ENCODE measurements around the gene PTPN1. TPM values are rescaled to one million over a fixed set of nuclear protein-coding genes. Genes with fewer than 3 reads are reported as not detected.
A peak's percentile ranks its signal among the peaks of the same experiment; 100 is the strongest.

PTPN1 gene
- total and polyA plus RNA-seq, 2 of the 13 experiments (the other 11 are each of a cell fraction or from before 2014, with no cell fraction given): 17.7 to 37.2 TPM

DNA sequence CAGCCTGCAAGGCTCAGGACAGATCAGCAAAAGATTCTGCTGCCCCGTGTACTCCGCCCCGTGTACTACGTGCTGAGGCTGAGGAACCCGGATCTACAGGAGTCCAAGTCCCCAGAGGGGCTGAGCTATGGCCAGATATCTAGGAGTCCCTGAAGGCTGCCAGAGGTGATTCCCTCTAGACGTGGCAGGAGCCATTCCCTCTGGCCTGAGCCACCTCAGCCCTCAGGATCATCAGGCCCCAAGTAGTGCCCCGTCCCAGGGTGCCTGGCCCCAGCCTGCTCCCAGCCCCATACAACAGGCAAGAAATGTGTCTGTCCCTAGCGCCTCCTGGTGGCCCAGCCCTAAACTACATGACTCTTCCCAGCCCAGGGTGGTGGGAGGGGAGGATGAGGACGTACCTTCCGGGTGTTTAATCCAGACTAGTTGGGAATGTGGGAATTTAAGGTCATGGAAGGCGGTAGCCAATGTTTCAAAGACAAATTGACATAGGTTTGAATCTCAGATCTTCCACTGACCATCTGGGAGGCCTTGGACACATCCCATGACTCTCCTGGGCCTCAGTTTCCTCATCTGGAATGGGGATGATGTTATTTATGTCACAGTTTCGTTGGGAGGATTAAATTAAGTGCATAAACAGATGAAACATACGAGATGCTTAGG is 49.4 kb upstream of the PTPN1 start (continued):
- peak; percentile 49; the same call in 1 of the 2 replicates for TF ChIP-seq SIX1 (CRISPR knock-in tag; IDR thresholded peaks at IDR 0.05; ENCODE audit: borderline replicate concordance)
- TF ChIP-seq GPBP1L1 (CRISPR knock-in tag; IDR thresholded peaks at IDR 0.05): no peak
- no peak; the same call in 1 of the 2 replicates for TF ChIP-seq MEF2D (CRISPR knock-in tag; IDR thresholded peaks at IDR 0.05)
- TF ChIP-seq TBX2 (CRISPR knock-in tag; IDR thresholded peaks at IDR 0.05; ENCODE audit: borderline replicate concordance): peak; percentile 94
- no peak for TF ChIP-seq HDAC6 (IDR thresholded peaks at IDR 0.05; ENCODE audit: low read depth, low read length)
- TF ChIP-seq DNMT3B (CRISPR knock-in tag; conservative IDR thresholded peaks at IDR 0.05): 0 out of 2 replicates have a peak, but pooled peaks have one; percentile 68
- TF ChIP-seq THAP11 (CRISPR knock-in tag; IDR thresholded peaks at IDR 0.05): peak; percentile 79
- TF ChIP-seq ZBTB1 (CRISPR knock-in tag; IDR thresholded peaks at IDR 0.05; ENCODE audit: borderline replicate concordance): no peak; the same call in 1 of the 2 replicates
- peak; percentile 59; the same call in 1 of the 2 replicates for TF ChIP-seq NKX3-1 (CRISPR knock-in tag; IDR thresholded peaks at IDR 0.05)
- TF ChIP-seq FOSL1 (CRISPR knock-in tag; IDR thresholded peaks at IDR 0.05; ENCODE audit: borderline replicate concordance): no peak
- no peak for TF ChIP-seq U2AF2 (IDR thresholded peaks at IDR 0.05; ENCODE audit: low read depth, low read length)
- TF ChIP-seq ZNF276 (CRISPR knock-in tag; IDR thresholded peaks at IDR 0.05; ENCODE audit: low read depth): peak; percentile 87
- no peak for TF ChIP-seq NFE2 (CRISPR knock-in tag; IDR thresholded peaks at IDR 0.05)
- TF ChIP-seq, protein P1, sequence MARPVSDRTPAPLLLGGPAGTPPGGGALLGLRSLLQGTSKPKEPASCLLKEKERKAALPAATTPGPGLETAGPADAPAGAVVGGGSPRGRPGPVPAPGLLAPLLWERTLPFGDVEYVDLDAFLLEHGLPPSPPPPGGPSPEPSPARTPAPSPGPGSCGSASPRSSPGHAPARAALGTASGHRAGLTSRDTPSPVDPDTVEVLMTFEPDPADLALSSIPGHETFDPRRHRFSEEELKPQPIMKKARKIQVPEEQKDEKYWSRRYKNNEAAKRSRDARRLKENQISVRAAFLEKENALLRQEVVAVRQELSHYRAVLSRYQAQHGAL (CRISPR knock-in tag; IDR thresholded peaks at IDR 0.05; ENCODE audit: not compliant biosample characterization): no peak
- 0 out of 2 replicates have a peak, but pooled peaks have one; percentile 4 for TF ChIP-seq CREB1 (IDR thresholded peaks at IDR 0.05)
- TF ChIP-seq CREB1 (CRISPR knock-in tag; IDR thresholded peaks at IDR 0.05): no peak
- TF ChIP-seq ZNF335 (CRISPR knock-in tag; IDR thresholded peaks at IDR 0.05): 0 out of 2 replicates have a peak, but pooled peaks have one; percentile 66
- peak; percentile 91 for TF ChIP-seq CCDC6 (CRISPR knock-in tag; IDR thresholded peaks at IDR 0.05)
- TF ChIP-seq, protein P2, sequence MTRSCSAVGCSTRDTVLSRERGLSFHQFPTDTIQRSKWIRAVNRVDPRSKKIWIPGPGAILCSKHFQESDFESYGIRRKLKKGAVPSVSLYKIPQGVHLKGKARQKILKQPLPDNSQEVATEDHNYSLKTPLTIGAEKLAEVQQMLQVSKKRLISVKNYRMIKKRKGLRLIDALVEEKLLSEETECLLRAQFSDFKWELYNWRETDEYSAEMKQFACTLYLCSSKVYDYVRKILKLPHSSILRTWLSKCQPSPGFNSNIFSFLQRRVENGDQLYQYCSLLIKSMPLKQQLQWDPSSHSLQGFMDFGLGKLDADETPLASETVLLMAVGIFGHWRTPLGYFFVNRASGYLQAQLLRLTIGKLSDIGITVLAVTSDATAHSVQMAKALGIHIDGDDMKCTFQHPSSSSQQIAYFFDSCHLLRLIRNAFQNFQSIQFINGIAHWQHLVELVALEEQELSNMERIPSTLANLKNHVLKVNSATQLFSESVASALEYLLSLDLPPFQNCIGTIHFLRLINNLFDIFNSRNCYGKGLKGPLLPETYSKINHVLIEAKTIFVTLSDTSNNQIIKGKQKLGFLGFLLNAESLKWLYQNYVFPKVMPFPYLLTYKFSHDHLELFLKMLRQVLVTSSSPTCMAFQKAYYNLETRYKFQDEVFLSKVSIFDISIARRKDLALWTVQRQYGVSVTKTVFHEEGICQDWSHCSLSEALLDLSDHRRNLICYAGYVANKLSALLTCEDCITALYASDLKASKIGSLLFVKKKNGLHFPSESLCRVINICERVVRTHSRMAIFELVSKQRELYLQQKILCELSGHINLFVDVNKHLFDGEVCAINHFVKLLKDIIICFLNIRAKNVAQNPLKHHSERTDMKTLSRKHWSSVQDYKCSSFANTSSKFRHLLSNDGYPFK (CRISPR knock-in tag; IDR thresholded peaks at IDR 0.05; ENCODE audit: borderline replicate concordance): peak; percentile 90
- no peak for TF ChIP-seq TCF12 (IDR thresholded peaks at IDR 0.05)
- TF ChIP-seq TCF12 (CRISPR knock-in tag; IDR thresholded peaks at IDR 0.05): no peak; the same call in 1 of the 2 replicates
- peak; percentile 98 for TF ChIP-seq ZNF572 (CRISPR knock-in tag; IDR thresholded peaks at IDR 0.05)
- no peak for TF ChIP-seq GPN1 (CRISPR knock-in tag; IDR thresholded peaks at IDR 0.05; ENCODE audit: borderline replicate concordance)
- TF ChIP-seq TARDBP (CRISPR knock-in tag; IDR thresholded peaks at IDR 0.05): peak; percentile 87
- peak; percentile 94 for TF ChIP-seq ZNF605 (CRISPR knock-in tag; IDR thresholded peaks at IDR 0.05)
